Hematopoietic multipotent progenitor cell treated with erythropoietin and hydrocortisone succinate and interleukin-3 and kit ligand, for 8 days (in vitro differentiated cells): ENCODE data around the gene GPX7.
"Not testable (repeated sequence)": the region's sequence is repeated elsewhere in the genome, so short reads cannot be mapped to it uniquely, and the experiment has no call there.

ENCODE experiments used
- DNase-seq: peaks from one replicate; pipeline ENCODE4 v3.0.0-alpha.2; 2015

Gene GPX7

GRCh38 chr1:52601991-52602855 lies at the start of gene GPX7:
Gene GPX7 (plus strand): TSS chr1:52602371. CDS start chr1:52602410, 39 bp downstream.
- DNase-seq = no peak

- peak; percentile 69 for DNase-seq
Observed at GRCh38 chr1:52552505-52553361, 49.4 kb upstream of the GPX7 start, which contains the start of gene TUT4. Gene TUT4 (minus strand): TSS chr1:52553092. CDS start chr1:52526280, 26,812 bp downstream.

GRCh38 chr1:52553362-52554266 lies 48.6 kb upstream of the GPX7 start:
- peak; percentile 64 for DNase-seq

- no peak for DNase-seq
Observed at GRCh38 chr1:52554267-52554640, 47.9 kb upstream of the GPX7 start.

GRCh38 chr1:52554756-52555155 lies 47.4 kb upstream of the GPX7 start:
- no peak for DNase-seq

GRCh38 chr1:52556641-52557360 lies 45.4 kb upstream of the GPX7 start:
- DNase-seq = no peak

- no peak for DNase-seq
Observed at GRCh38 chr1:52558941-52559340, 43.2 kb upstream of the GPX7 start.

GRCh38 chr1:52559875-52560274 lies 42.3 kb upstream of the GPX7 start:
- no peak for DNase-seq

GRCh38 chr1:52562766-52563165 lies 39.4 kb upstream of the GPX7 start:
- no peak for DNase-seq

GRCh38 chr1:52567943-52568342 lies 34.2 kb upstream of the GPX7 start:
- no peak for DNase-seq

- DNase-seq = no peak
Observed at GRCh38 chr1:52569449-52570210, 32.5 kb upstream of the GPX7 start.

GRCh38 chr1:52571783-52572182 lies 30.4 kb upstream of the GPX7 start:
- DNase-seq = peak; percentile 40

- no peak for DNase-seq
Observed at GRCh38 chr1:52572387-52572786, 29.8 kb upstream of the GPX7 start.

- no peak for DNase-seq
Observed at GRCh38 chr1:52574594-52574993, 27.6 kb upstream of the GPX7 start.

GRCh38 chr1:52576074-52576473 lies 26.1 kb upstream of the GPX7 start:
- DNase-seq = no peak

- not testable (repeated sequence) for DNase-seq
Observed at GRCh38 chr1:52578066-52578465, 24.1 kb upstream of the GPX7 start.

- no peak for DNase-seq
Observed at GRCh38 chr1:52579415-52579814, 22.8 kb upstream of the GPX7 start.

GRCh38 chr1:52580283-52580682 lies 21.9 kb upstream of the GPX7 start:
- DNase-seq = no peak

- no peak for DNase-seq
Observed at GRCh38 chr1:52582116-52582696, 20.0 kb upstream of the GPX7 start.

GRCh38 chr1:52585474-52585873 lies 16.7 kb upstream of the GPX7 start:
- no peak for DNase-seq

- DNase-seq = no peak
Observed at GRCh38 chr1:52588027-52588426, 14.1 kb upstream of the GPX7 start.
